Stimulated activated CD8-positive, alpha-beta memory T cell treated with anti-CD3 and anti-CD28 coated beads, Interleukin-7, amount 100 ng/mL, for 24 hours (primary cell): Measurements from ENCODE around the gene ZNF74.

Source experiments
- DNase-seq: peaks from one replicate; pipeline ENCODE4 v3.0.0-alpha.2; 2020; ENCODE audit warnings: low read depth

Gene ZNF74

DNA sequence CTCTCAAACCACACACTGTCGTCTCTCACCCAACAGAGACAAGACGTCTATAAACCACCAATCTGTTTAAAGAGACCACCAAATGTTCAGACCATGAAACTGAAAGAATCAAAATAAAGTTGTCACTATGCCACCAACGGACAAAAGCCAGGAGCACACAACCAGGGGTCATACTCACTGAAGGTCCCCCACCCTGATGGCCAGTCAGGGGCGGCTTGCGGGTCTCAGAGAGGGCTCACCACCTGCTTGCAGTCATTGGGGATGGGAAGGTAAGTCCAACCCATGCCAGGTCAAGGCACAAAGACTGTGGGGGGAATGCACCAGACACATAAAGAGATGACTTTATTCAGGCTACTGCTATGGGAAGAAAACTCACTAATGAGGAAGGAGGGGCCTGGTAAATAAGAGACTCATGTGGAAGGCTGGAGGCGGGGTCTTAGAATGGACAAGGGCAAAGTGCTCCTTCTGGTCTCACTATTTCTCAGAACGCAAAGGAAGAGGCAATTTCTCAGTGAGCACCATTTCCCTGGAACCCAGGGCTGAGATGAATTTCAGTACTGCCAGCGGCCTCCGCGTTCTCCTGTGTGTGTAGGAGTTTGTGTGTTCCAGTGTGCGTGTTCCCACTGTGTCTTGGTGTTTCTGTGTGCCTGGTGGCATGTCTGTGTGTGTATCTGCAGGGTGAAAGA lies 26.3 kb downstream of the ZNF74 start:
- no peak for DNase-seq

DNA sequence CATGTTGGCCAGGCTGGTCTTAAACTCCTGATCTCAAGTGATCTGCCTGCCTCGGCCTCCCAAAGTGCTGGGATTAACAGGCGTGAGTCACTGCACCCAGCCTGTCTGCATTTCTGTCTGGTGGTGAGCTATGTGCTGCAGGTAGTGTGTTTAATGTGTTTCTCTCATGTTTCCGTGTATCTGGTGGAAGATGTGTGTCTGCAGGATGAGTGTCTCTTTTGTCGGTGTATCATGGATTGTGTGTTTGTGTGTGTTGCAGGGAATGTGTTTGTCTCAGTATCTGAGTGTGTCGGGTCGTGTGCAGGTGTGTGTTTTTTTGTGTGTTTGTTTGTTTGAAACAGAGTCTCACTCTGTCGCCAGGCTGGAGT lies 27.5 kb downstream of the ZNF74 start:
- DNase-seq = no peak

DNA sequence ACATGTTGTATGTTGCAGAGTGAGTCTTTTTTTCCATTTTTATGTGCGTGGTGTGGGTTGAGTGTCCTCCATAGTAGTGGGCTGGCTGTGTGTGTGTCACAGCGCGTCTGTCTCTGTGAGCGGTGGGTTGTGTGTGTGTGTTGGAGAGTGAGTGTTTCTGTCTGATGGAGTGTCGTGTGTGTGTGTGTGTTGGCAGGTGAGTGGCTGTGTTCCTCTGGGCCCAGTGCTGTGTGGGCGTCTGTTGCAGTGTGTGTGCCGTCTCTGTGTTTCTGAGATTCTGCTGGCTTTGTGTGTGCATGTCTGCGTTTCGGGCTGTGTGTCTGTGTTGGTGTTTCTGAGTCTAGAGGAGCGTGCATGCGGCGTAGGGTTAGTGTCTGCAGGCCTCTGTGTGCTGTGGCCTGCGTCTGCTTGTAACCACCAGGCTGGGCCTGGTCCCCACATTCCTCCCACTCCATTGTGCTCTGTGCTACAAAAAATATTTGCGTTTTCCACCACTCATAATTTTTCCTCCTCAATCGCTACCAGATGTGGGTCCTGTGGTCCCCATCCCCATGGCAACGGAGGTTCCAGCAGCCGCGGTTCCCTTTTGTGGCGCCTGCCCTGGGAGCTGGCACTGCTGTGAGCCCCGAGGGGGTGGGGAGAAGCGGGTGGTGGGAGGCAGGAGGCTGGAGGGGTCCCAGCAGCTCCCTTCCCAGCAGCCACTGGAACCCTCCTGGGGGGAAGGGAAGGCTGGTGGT lies 28.5 kb downstream of the ZNF74 start:
- DNase-seq = no peak

DNA sequence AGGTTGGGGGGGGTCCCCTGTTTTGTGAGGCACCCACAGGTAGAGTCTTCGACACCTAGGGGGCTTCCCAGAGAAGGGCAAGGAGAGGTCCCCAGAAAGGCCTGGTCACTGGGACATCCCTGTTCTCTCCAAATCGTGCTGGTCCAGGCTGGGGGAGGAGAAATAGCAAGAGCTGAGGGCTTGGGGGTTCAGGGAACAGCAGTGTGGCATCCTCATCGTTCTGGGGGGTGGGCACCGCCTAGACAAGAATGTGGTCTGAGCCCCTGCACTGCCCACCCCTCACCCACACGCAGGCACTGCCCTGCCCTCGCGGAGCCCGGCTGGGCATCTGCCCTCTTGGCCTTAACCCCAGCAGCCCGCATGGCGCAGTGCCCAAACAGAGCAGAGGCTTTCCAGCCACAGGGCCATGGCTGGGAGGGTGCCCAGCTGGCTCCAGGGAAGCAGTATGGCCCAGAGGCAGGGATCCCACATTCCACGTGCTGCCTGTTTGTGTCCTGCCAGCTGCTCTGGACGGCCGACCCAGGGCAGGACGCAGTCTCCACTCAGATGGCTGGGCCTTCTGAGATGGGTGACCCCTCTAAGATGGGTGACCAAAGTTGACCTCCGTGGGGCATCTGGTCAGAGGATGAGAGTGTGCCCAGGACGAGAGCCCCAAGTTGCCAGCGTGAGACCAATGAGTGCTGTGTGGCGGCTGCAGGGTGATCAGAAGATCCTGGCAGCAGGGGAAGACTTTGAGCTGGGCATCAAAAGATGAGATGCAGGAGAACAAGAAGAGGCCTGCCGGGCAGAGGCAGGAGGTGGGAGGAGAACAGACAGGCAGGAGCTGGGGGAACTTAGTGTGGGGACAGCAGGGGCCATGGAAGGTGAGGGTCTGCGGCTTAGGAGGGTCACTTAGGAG lies 29.3 kb downstream of the ZNF74 start:
- DNase-seq = no peak

DNA sequence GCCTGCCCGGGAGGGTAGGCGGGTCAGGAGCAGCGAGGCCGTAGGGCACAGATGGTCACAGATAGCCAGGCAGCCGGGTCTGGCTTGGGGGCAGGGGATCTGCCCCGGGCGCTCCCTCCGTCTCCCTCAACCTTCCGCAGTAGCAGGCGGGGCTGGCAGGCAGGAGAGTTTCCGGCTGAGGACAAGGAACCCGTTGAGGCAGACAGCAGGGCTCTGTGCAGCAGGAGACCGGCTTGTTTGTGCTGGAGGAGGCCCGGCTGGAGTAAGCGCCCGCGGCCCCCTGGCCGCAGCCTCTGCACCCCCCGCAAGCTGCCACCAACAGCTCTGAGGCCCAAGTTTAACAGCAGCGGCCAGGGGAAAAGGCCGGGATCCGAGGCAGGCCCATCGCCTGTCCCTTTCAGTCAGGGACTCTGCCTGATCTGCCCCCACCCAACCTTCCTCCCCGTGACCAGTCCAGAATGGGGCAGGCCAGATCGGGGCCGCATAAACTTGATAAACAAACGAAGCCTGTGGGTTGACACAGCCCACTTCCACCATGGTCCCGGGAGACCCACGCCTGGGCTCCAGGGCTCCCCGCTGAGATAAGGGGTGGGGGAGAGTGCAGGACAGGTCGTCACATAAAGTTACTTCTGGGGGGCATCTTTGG lies 30.1 kb downstream of the ZNF74 start:
- no peak for DNase-seq

DNA sequence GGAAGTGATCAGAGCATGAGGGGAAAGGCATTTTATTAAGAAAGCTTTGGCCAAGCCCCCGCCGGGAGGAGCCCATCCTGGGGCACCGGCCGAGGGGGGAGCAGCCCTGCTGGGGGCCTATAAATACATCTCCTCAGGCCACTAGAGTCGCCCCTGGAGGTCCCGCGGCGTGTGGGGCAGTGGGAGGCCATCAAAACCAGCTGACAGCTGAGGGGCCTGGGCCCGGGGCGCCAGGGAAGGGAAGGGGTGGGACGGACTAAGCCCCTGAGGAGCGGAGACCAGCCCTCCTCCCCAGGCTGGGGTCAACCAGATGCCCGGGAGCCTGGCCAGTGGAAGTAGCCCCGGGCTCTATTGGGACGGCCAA lies 30.6 kb downstream of the ZNF74 start:
- no peak for DNase-seq

DNA sequence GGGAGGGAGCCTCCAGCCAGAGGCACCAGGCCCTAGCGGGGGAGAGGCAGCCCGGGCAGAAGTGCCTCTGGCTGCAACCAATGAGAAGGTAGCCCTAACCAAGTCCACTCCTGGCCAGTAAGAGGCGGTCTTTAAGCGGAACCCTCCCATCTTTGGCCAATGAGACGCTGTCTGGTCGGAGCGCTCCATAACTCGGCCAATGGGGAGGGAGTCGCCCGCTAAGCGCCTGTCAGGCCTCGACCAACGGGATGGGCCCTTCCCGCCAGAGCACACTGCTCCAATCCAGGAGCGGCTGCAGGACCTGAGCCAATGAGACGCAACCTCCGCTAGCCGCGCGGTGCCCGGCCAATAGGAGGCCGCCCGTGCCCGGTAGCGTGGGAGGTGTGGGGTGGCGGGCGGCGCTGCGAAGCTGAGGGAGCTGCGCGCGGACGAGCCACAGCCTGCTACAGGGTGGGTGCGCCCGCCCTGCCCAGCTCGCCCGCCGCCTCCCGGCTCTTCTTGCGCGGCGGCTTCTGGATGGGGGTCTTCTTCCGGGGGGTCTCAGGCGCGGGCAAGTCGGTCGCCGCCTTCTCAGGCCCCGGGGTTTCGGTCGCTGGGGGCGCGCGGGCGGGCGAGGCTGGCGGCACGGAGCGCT lies 31.1 kb downstream of the ZNF74 start:
- no peak for DNase-seq

DNA sequence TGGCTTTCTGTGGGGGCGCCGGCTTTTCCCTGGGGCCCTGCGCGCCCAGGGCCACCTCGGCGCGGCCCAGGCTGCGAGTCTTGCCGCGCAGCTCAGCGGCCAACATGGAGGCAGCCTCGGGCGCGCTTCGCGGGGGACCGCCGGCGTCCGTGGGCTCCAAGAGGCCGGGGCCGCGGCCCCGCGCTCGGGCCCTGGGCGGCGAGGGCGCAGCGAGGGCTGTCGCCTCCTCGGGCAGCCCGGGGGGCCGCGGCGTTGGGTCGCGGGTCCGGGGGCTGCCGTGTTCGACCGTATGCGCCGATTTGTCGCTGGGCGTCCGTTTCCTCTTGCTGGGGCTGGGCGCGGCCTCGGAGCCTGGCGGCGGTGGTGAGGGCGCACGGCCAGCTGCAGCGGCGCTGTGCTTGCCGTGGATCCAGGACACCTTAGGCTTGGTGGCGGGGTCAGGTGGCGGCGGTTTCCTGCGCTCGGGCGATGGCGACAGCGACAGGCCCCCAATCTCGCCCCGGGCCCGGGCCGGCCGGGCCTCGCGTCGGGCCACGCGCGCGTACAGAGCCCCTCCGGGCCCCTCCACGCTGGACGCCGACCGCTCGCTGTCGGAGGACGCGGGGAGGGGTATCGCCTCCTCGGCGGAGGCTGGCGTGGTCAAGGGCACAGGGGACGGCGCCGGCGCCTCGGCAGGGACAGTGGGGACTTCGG lies 31.8 kb downstream of the ZNF74 start:
- DNase-seq = no peak

DNA sequence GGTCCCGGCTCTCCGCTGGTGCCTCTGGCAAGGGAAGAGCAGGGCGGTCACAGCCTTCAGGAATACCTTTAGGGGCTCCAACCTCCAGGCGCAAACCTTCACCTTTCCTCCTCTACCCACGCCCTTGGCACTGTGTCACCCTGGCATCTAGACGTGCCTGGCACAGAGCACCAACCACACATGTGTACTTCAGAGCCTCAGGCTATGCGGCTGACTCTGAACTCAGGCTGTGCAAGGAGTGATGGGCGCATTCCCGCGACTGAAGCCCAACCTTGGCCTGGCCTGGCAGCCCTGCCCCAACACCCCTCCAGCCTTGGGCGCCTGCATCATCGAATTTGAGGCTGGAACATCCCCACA lies 32.3 kb downstream of the ZNF74 start:
- DNase-seq = no peak

DNA sequence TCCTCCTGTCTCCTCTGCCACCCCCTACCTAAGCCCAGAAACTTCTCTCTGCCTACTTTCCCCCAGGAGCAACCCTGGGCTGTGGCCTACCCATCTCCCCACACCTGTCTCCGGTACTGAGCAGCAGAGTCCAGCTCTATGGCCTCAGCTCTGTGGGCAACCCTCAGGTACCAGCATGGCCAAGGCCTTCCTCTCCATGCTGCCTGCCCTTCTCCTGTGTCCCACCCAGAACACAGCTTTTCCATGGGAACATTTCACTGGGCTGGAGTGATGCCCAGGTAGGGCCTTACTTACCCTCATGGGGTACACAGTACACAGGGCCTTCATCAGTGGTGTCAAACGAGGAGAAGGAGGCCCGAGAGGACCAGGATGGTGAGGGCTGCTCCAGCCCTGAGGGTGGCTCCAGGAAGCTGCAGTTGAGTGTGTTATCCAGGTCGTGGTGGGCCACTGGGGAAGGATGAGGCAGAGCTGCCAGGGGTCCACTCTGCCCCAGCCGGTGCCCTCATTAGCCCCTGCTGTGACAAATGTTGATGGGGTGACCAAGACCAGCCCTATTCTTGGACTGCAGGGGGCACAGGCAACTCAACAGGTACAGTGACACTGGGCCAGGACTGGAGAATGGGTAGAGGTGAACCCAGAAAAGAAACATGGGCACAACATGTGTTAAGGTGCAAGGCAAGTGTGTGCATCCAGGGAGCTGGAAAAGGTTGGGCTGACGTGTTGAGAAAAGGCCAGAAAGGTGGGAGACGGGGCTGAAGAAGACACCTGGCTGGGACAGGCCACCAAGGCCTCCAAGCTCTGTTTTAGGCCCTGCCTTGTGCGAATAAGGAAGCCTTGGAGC lies 33.4 kb downstream of the ZNF74 start:
- DNase-seq = no peak

DNA sequence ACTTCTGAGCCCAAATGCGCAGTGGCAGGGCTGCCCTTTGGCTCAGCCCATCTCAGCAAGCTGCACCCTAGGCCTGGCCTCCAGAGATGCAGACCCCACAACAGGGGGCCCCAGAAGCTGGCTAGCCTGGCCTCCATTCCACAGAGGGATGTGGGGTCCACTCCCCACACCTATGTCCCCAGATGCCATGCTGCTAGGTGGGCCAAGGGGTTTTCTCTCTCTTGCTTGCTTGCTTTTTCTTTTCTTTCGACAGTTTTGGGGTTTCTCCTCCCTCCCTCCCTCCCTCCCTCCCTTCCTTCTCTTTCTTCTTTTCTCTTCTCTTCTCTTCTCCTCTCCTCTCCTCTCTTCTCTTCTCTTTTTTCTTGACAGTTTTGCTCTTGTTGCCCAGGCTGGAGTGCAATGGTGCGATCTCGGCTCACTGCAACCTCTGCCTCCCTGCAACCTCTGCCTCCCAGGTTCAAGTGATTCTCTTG lies 34.0 kb downstream of the ZNF74 start:
- DNase-seq = no peak

DNA sequence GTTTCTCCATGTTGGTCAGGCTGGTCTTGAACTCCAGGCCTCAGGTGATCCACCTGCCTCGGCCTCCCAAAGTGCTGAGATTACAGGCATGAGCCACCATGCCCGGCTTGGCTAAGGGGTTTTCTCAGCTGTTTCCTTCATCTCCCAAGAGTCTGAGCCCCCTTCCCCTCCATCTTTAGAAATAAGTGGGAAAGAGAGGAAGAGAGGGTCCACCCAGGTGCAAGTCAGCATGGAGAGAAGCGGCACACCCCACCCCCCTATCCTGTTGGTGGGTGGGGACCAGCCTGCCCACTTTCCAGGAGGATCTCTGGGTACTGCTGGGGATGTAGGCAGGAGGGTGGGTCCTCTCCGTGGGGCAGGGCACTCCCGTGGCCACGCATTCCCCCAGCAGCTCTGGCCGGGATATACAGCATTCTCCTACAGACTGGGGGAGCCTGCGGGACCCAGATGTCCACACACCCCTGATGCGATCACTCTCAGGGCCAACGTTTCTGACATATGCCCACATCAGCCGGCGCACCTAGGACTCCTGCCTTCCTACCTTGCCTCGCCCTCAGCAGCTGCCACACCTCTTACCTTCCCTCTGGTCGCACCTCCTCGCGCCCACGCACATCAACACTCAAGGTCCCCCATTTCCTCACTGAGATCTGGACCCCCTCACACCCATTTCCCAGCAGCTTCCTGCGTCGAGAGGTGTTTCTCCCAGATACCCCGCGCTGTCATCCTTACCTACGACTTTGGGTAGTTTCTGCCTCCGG lies 34.7 kb downstream of the ZNF74 start:
- no peak for DNase-seq

DNA sequence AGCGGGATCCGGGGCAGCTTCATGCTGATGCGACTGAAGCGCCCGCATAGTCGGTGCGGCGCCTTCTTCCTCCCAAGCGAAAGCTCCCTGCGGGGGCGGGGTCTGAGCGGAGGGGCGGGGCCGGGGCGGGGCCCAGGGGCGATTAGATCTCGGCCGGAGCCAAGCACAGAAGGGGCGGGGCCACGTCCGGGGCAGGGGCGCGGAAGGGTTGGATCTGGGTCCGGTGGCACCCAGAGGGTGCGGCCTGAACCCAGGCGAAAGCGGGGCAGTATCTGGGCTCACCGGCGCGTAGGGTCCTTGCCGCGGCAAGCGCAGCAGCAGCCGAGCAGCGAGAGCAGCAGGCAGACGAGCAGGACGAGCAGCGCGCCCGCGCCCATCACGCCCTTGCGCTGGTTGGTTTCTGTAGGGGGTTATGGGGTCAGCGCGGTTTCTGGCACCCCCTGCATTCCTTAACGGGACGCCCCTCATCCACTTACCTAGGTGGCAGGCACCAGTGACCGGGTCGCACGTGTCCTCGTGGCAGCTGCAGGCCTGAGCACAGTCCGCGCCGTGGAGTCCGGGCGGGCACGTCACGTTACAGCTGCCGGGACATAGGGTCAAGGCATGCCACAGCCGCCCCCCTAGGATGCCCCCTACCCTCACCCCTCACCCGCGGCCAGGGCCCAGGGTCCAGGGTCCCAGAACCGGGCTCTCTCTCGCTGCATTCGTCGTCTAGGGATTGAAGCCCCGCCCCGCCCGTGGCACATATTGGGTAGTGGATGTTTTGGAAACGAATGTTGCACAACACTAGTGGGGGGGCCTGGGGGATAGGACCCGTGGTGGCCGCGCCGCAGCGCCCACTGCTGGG lies 35.5 kb downstream of the ZNF74 start:
- peak; percentile 61 for DNase-seq

DNA sequence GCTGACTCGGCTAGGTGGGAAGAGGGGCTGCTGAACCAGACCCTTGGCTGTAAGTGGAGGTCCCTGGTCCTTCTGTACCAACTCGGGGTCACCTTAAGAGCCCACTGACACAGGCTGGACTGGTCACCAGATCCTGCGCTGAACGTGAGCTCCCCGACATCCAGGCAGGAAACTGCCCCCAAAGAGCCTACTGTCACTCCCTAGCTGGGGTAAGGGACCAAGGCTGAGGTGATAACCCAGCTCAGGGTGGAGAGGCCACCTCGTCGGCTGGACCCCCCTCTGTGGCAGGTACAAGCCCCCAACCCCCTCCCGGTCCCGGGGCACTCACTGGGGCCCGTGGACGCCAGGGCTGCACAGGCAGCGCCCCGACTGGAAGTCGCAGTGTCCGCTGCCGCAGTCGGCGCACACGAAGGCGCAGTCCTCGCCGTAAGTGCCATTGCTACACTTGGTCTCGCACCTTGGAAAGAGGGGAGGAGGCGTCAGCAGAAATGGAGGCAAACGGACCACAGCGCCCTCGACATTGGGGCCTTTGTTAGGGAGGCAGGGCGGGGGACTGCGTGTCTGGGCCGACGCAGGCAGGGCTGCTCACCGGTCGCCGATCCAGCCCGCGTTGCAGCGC lies 36.3 kb downstream of the ZNF74 start:
- DNase-seq = no peak

DNA sequence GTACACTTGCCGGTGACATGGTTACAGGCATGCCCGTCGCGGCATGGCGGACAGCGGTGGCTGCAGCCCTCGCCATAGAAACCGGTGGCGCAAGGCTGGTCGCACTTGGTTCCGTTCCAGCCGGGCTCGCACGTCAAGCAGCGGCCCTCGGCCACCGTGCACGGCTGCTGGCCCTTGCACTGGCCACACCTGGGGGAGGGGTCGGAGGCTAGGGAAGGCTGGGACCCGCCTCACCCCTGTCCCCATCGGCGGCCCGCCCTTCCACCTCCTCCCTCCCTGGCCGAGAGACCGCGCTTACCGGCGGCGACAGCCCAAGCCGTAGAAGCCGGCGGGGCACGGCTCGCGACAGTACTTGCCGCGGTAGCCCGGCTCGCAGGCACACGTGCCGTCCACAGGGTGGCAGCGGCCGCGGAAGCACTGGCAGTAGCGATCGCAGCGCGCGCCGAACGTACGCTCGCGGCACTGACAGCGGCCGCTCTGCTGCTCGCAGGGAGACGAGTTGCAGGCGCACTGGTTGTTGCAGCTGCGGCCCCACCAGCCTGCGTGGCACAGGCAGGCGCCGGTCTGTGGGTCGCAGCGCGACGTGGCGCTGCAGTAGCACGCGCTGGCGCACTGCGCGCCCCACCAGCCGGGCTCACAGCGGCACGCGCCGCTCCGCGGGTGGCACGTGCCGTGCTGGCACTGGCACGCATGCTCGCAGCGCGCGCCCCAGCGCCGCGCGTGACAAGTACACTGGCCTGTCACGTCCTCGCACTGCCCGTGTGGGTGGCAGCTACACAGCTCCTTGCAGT lies 37.0 kb downstream of the ZNF74 start:
- no peak for DNase-seq

DNA sequence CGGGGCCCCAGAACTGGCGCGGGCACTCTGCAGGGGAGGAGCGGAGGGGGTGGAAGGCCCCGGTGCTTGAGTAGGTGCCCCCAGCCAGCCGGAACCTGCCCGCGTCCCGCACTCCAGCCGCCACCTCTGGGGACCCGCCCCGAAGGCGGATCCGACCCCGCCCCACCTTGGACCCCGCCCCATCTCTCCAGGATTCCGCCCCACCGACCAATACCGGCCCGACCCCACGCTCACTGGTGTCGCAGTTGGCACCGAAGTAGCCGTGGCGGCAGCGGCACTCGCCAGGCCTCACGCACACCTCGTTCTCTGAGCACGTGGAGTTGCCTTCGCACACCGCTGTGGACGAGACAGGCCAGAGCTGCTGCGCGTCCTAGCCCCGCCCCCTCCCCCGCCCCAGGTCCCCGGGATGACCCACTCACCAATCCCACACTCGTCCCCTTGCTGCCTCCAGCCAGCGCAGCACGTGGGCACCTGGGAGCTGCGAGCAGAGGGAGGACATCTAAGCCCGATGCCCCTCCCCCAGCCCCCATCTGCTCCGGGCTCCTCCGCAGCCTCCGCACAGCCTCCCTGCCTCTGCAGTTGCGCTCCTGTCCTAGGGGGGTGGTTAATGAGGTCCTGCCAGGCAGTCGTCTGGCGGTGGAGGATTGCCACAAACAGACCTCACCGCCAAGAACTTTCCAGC lies 37.7 kb downstream of the ZNF74 start:
- DNase-seq = no peak

DNA sequence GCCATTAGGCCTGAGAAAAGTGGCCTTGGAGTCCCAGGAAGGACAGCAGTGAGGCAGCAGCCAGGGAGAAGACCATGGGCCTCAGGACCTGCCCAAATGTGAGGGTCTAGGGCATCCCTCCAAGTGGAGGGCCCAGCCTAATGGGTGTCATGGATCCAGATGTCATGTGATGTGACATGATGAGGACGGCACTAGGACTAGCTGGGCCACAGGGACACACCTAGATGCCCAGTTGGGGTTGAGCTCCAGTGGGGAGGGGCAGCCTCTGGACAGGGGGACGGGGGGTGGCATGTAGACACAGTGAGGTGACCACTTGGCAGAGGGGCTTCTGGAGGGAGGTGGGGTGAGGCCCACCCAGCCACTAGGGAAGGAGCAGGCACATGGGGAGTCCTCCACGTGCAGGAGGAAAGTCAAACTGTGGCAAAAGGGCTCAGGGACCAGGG lies 38.3 kb downstream of the ZNF74 start:
- DNase-seq = no peak
